ENCODE measurements around the gene MLKL.

GRCh38 chr16:74666425-74667254 is 34.0 kb downstream of the MLKL start, which contains the start of gene RFWD3:
- peak; percentile 61 for TF ChIP-seq POLR2A (IDR thresholded peaks at IDR 0.05)
- TF ChIP-seq CTCF (IDR thresholded peaks at IDR 0.05) = no peak
